HepG2 (cell line): ENCODE data around the gene ASIC2. TPM values are rescaled to one million over a fixed set of nuclear protein-coding genes. Genes with fewer than 3 reads are reported as not detected.

Source experiments
- ATAC-seq: fragments of 200-7000 bp; cut with Tn5 transposase; 3 replicates; pipeline ENCODE4 v1.9.1; 2020; ENCODE audit warnings: mild to moderate bottlenecking, moderate library complexity
- BruUV-seq: library from RNA; stranded (reverse); fragments of 400-500 nt; replicated peaks from 2 replicates; lab custom pipeline; 2021; lab: Mats Ljungman, UMichigan
- CTCF ChIA-PET: fragments of 300-600 bp; formaldehyde crosslinking; extraction: SDS; loops from one replicate; lab custom pipeline; 2021; ENCODE audit warnings: low total read pairs, inconsistent platforms, low intra/inter-chr PET ratio; lab: Yijun Ruan, JAX
- POLR2A ChIA-PET: fragments of 350-600 bp; sonication (Branson Sonifier 250); formaldehyde crosslinking; loops from one replicate; lab custom pipeline; 2020; ENCODE audit warnings: antibody characterized with exemption, inconsistent platforms; lab: Yijun Ruan, JAX
- DNase-seq: peaks from one replicate; pipeline ENCODE4 v3.0.0-alpha.2; 2015; ENCODE audit warnings: low spot score
- FAIRE-seq: peaks from 3 replicates; lab custom pipeline; 2011; peaks lifted over from hg19 to GRCh38; lab: Jason Lieb, UNC
- H2AFZ ChIP-seq: one replicate; pipeline ENCODE4 v1.6.1; 2011; ENCODE audit warnings: low read length, inconsistent platforms
- H3K27ac ChIP-seq: fragments of 300-600 bp; 3 replicates; pipeline ENCODE4 v1.8.0; 2011; ENCODE audit warnings: mixed run types, mild to moderate bottlenecking, mixed read lengths, low read length, inconsistent platforms; ENCODE audit not compliant: insufficient read depth; ENCODE audit errors: extremely low read length
- H3K27me3 ChIP-seq, 2 experiments: fragments of 200-600 bp in 1 of 2; 2 replicates in 1 of 2; 3 replicates in 1 of 2; pipeline versions ENCODE4 v1.6.0 to v1.8.0; 2011; ENCODE audit warnings: low read length in 2 of 2, mild to moderate bottlenecking in 2 of 2, moderate library complexity in 2 of 2, inconsistent platforms in 1 of 2; ENCODE audit not compliant: insufficient read depth in 2 of 2, control insufficient read depth in 1 of 2
- H3K36me3 ChIP-seq, 2 experiments: fragments of 200-600 bp in 1 of 2; replicated peaks in 1 of 2; 2 replicates in 1 of 2; 3 replicates in 1 of 2; pipeline versions ENCODE4 v1.5.1 to v1.8.0; 2011; ENCODE audit warnings: low read length in 2 of 2, inconsistent platforms in 1 of 2; ENCODE audit not compliant: insufficient read depth in 2 of 2, control insufficient read depth in 1 of 2
- H3K4me1 ChIP-seq: 2 replicates; pipeline ENCODE4 v1.5.1; 2012; ENCODE audit warnings: low read length, inconsistent platforms; ENCODE audit not compliant: insufficient read depth
- H3K4me2 ChIP-seq: 2 replicates; pipeline ENCODE4 v1.6.0; 2011; ENCODE audit warnings: low read depth, low read length, inconsistent platforms
- H3K4me3 ChIP-seq, 3 experiments: fragments of 200-600 bp in 1 of 3; sonication (generic), shearing (Covaris generic) in 1 of 3; replicated peaks in 1 of 3; 2 replicates each; pipeline ENCODE4 v1.5.1; 2011 to 2016; ENCODE audit warnings: low read length in 3 of 3, inconsistent platforms in 2 of 3, low read depth in 2 of 3, mild to moderate bottlenecking in 2 of 3, control low read depth in 1 of 3, mixed read lengths in 1 of 3; ENCODE audit not compliant: insufficient read depth in 1 of 3
- H3K79me2 ChIP-seq: one replicate; pipeline ENCODE4 v1.6.1; 2011; ENCODE audit warnings: low read length, inconsistent platforms; ENCODE audit not compliant: insufficient read depth
- H3K9ac ChIP-seq: 2 replicates; pipeline ENCODE4 v1.6.0; 2011; ENCODE audit warnings: mild to moderate bottlenecking, low read depth, low read length, inconsistent platforms; ENCODE audit not compliant: insufficient read depth
- H3K9me3 ChIP-seq: 2 replicates; pipeline ENCODE4 v1.5.1; 2012; ENCODE audit warnings: mild to moderate bottlenecking, low read length
- H4K20me1 ChIP-seq: 2 replicates; pipeline ENCODE4 v1.6.0; 2011; ENCODE audit warnings: inconsistent platforms, mild to moderate bottlenecking, low read length, moderate library complexity; ENCODE audit not compliant: insufficient read depth
- AGO2 ChIP-seq: fragments of 200-400 bp; formaldehyde crosslinking; optimal IDR thresholded peaks from 2 replicates; pipeline ENCODE3; 2017; ENCODE audit warnings: mild to moderate bottlenecking, low read depth, low read length, moderate library complexity
- FOXJ3 ChIP-seq: sonication (generic); formaldehyde crosslinking; IDR thresholded peaks from 2 replicates; pipeline ENCODE4 v1.4.0; 2020; ENCODE audit warnings: missing genetic modification reagents, mild to moderate bottlenecking, borderline replicate concordance
- HES4 ChIP-seq: sonication (generic); formaldehyde crosslinking; IDR thresholded peaks from 2 replicates; pipeline ENCODE4 v1.9.0; 2021; ENCODE audit warnings: mild to moderate bottlenecking, missing genetic modification reagents, borderline replicate concordance
- ZNF773 ChIP-seq: sonication (generic); formaldehyde crosslinking; IDR thresholded peaks from 2 replicates; pipeline ENCODE4 v1.4.0; 2020; ENCODE audit warnings: missing genetic modification reagents, borderline replicate concordance
- WGBS: methylation state at CpG from one replicate; pipeline ENCODE4 v1.1.6; 2017; ENCODE audit warnings: low lambda C conversion rate; 5-methylcytosine and 5-hydroxymethylcytosine counted together
- in situ Hi-C: cut with HindIII; loops from 2 replicates; pipeline ENCODE4 v1.10.0; 2017; ENCODE audit warnings: low pct_unique_long_range_greater_than_20kb; ENCODE audit not compliant: extremely low pct_ligation_motif_present
- intact Hi-C: fragments of 100-400 bp; cut with micrococcal nuclease; formaldehyde crosslinking; loops from one replicate; pipeline ENCODE4 v1.10.0; 2022; ENCODE audit not compliant: unreplicated experiment
- polyA plus RNA-seq, 8 experiments: library from polyadenylated mRNA; depleted of rRNA in 3 of 8; stranded (reverse) in 7 of 8; unstranded in 1 of 8; fragments of >200 nt; fragmentation: Illumina TruSeq in 4 of 8; extraction: Trizol in 4 of 8; gene quantifications; 2 replicates each; pipeline versions ENCODE4 v1.2.1 to v1.2.3, GENCODE V29; 2011 to 2016; ENCODE audit warnings: low read depth in 4 of 8, missing spikeins in 1 of 8, mixed read lengths in 1 of 8; ENCODE audit not compliant: insufficient read depth in 1 of 8
- total RNA-seq, 5 experiments: library from RNA; depleted of rRNA; stranded (reverse); fragments of >200 nt; fragmentation: Illumina TruSeq; extraction: Trizol; gene quantifications; 2 replicates each; pipeline ENCODE4 v1.2.3, GENCODE V29; 2016; ENCODE audit warnings: low read depth in 1 of 5
- TF ChIP-seq, protein P1 (sequence below): sonication (generic); formaldehyde crosslinking; IDR thresholded peaks from 2 replicates; pipeline ENCODE4 v1.5.1; 2020; ENCODE audit warnings: mild to moderate bottlenecking, missing genetic modification reagents, borderline replicate concordance
- TF ChIP-seq, protein P2 (sequence below): sonication (generic); formaldehyde crosslinking; IDR thresholded peaks from 2 replicates; pipeline ENCODE4 v1.4.0; 2020; ENCODE audit warnings: missing genetic modification reagents
- TF ChIP-seq, protein P3 (sequence below): sonication (generic); formaldehyde crosslinking; IDR thresholded peaks from 2 replicates; pipeline ENCODE4 v1.4.0; 2020; ENCODE audit warnings: mild to moderate bottlenecking, low read depth, missing genetic modification reagents
- TF ChIP-seq, protein P4 (sequence below): sonication (generic); formaldehyde crosslinking; conservative IDR thresholded peaks from 2 replicates; pipeline ENCODE4 v1.8.0; 2022; ENCODE audit warnings: low read depth, missing genetic modification reagents
- TF ChIP-seq, protein P5 (sequence below): sonication (generic); formaldehyde crosslinking; IDR thresholded peaks from 2 replicates; pipeline ENCODE4 v1.4.0; 2020; ENCODE audit warnings: missing genetic modification reagents

The ASIC2 gene
- total and polyA plus RNA-seq, 2 of the 13 experiments (the other 11 are each of a cell fraction or from before 2014, with no cell fraction given): not detected

DNA sequence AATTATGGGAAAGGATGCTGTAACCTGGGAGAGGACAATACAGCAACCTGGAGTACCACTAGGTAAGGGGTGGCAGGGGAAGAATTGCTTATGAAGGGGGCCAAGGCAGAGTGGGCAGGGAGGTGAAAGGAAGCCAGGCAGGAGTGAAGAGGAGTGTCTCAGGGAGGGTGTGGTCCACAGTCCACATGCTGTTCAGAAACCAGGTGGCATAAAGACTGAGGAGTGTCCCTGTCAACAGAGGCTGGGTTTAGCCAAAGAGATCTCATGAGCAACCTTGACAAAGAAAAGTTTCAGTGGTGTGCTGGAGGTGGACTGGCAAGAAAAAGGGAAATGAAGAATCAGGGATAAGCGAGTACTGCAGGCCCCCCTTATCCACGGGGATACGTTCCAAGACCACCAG, 213.0 kb downstream of the ASIC2 start:
- Histone ChIP-seq H4K20me1 (no peaks in the 10 kb centered on the region), H3K9ac (no peak overlapping the region), H3K27me3 (no peaks in the 10 kb centered on the region), H3K36me3 (no peaks in the 10 kb centered on the region), H3K27ac (no peak overlapping the region), H2AFZ (no peak overlapping the region), H3K4me2 (no peak overlapping the region), H3K4me1 (no peaks in the 10 kb centered on the region), H3K9me3 (no peaks in the 10 kb centered on the region), H3K4me3 (no peak overlapping the region), H3K79me2 (no peaks in the 10 kb centered on the region)
- ChIA-PET CTCF (no interaction called here), POLR2A (no interaction called here)
- TF ChIP-seq ZNF773 (CRISPR knock-in tag) (no peak), FOXJ3 (no peak), HES4 (CRISPR knock-in tag) (no peak), AGO2 (no peak)
- TF ChIP-seq, protein P1, sequence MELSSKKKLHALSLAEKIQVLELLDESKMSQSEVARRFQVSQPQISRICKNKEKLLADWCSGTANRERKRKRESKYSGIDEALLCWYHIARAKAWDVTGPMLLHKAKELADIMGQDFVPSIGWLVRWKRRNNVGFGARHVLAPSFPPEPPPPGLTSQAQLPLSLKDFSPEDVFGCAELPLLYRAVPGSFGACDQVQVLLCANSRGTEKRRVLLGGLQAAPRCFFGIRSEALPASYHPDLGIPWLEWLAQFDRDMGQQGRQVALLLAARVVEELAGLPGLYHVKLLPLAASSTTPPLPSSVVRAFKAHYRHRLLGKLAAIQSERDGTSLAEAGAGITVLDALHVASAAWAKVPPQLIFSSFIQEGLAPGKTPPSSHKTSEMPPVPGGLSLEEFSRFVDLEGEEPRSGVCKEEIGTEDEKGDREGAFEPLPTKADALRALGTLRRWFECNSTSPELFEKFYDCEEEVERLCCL: no peak
- TF ChIP-seq, protein P2, sequence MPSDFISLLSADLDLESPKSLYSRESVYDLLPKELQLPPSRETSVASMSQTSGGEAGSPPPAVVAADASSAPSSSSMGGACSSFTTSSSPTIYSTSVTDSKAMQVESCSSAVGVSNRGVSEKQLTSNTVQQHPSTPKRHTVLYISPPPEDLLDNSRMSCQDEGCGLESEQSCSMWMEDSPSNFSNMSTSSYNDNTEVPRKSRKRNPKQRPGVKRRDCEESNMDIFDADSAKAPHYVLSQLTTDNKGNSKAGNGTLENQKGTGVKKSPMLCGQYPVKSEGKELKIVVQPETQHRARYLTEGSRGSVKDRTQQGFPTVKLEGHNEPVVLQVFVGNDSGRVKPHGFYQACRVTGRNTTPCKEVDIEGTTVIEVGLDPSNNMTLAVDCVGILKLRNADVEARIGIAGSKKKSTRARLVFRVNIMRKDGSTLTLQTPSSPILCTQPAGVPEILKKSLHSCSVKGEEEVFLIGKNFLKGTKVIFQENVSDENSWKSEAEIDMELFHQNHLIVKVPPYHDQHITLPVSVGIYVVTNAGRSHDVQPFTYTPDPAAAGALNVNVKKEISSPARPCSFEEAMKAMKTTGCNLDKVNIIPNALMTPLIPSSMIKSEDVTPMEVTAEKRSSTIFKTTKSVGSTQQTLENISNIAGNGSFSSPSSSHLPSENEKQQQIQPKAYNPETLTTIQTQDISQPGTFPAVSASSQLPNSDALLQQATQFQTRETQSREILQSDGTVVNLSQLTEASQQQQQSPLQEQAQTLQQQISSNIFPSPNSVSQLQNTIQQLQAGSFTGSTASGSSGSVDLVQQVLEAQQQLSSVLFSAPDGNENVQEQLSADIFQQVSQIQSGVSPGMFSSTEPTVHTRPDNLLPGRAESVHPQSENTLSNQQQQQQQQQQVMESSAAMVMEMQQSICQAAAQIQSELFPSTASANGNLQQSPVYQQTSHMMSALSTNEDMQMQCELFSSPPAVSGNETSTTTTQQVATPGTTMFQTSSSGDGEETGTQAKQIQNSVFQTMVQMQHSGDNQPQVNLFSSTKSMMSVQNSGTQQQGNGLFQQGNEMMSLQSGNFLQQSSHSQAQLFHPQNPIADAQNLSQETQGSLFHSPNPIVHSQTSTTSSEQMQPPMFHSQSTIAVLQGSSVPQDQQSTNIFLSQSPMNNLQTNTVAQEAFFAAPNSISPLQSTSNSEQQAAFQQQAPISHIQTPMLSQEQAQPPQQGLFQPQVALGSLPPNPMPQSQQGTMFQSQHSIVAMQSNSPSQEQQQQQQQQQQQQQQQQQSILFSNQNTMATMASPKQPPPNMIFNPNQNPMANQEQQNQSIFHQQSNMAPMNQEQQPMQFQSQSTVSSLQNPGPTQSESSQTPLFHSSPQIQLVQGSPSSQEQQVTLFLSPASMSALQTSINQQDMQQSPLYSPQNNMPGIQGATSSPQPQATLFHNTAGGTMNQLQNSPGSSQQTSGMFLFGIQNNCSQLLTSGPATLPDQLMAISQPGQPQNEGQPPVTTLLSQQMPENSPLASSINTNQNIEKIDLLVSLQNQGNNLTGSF (CRISPR knock-in tag): no peak
- TF ChIP-seq, protein P3, sequence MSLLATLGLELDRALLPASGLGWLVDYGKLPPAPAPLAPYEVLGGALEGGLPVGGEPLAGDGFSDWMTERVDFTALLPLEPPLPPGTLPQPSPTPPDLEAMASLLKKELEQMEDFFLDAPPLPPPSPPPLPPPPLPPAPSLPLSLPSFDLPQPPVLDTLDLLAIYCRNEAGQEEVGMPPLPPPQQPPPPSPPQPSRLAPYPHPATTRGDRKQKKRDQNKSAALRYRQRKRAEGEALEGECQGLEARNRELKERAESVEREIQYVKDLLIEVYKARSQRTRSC (CRISPR knock-in tag): no peak
- TF ChIP-seq, protein P4, sequence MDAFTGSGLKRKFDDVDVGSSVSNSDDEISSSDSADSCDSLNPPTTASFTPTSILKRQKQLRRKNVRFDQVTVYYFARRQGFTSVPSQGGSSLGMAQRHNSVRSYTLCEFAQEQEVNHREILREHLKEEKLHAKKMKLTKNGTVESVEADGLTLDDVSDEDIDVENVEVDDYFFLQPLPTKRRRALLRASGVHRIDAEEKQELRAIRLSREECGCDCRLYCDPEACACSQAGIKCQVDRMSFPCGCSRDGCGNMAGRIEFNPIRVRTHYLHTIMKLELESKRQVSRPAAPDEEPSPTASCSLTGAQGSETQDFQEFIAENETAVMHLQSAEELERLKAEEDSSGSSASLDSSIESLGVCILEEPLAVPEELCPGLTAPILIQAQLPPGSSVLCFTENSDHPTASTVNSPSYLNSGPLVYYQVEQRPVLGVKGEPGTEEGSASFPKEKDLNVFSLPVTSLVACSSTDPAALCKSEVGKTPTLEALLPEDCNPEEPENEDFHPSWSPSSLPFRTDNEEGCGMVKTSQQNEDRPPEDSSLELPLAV (CRISPR knock-in tag): no peak
- TF ChIP-seq, protein P5, sequence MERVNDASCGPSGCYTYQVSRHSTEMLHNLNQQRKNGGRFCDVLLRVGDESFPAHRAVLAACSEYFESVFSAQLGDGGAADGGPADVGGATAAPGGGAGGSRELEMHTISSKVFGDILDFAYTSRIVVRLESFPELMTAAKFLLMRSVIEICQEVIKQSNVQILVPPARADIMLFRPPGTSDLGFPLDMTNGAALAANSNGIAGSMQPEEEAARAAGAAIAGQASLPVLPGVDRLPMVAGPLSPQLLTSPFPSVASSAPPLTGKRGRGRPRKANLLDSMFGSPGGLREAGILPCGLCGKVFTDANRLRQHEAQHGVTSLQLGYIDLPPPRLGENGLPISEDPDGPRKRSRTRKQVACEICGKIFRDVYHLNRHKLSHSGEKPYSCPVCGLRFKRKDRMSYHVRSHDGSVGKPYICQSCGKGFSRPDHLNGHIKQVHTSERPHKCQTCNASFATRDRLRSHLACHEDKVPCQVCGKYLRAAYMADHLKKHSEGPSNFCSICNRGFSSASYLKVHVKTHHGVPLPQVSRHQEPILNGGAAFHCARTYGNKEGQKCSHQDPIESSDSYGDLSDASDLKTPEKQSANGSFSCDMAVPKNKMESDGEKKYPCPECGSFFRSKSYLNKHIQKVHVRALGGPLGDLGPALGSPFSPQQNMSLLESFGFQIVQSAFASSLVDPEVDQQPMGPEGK (CRISPR knock-in tag): no peak
- DNase-seq (no peak), ATAC-seq (no peak), FAIRE-seq (no peak)
- in situ Hi-C loops (no loop called here), intact Hi-C loops (no loop called here)
- no TSS peak for BruUV-seq
- WGBS: 2% methylated on average over 3 of the region's 3 CpGs
